ENCODE results near the gene DEFB132. TPM values are rescaled to one million over a fixed set of nuclear protein-coding genes. Genes with fewer than 3 reads are reported as not detected.

Gene DEFB132
- total and polyA plus RNA-seq, 12 donors = 0.12 to 0.30 TPM; not detected in 10

DNA sequence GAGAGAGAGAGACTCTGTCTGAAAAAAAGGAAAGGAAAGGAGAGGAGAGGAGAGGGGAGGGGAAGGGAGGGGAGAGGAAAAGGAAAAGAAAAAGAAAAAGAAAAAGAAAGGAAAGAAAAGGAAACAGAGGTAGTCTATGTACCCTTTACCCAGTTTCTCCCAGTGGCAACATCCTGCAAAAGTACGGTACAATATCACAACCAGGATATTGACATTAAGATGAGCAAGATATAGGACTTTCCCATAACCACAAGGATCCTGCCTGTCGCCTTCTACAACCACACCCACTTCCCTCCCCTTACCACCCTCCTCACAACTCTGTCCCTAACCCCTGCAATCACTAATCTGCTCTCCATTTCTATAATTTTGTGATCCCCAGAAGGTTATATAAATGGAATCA lies 29.0 kb downstream of the DEFB132 start:
- Histone ChIP-seq H3K4me1 (peaks cover 0 to 19% (median 16%) of the 10 kb centered on the region in 9 donors), H3K4me3 (no peak overlapping the region), H3K27ac (no peak overlapping the region), H3K9me3 (no peaks in the 10 kb centered on the region), H3K27me3 (no peaks in the 10 kb centered on the region), H3K36me3 (peaks cover 0 to 24% (median 0%) of the 10 kb centered on the region in 9 donors)
- intact Hi-C loops (cut with DNase I) = no loop called here
- ATAC-seq = no peak
- WGBS, 2 donors = 75 to 91% methylated on average over 2 of the region's 2 CpGs
- DNase-seq = no peak
- TF ChIP-seq, protein P1, sequence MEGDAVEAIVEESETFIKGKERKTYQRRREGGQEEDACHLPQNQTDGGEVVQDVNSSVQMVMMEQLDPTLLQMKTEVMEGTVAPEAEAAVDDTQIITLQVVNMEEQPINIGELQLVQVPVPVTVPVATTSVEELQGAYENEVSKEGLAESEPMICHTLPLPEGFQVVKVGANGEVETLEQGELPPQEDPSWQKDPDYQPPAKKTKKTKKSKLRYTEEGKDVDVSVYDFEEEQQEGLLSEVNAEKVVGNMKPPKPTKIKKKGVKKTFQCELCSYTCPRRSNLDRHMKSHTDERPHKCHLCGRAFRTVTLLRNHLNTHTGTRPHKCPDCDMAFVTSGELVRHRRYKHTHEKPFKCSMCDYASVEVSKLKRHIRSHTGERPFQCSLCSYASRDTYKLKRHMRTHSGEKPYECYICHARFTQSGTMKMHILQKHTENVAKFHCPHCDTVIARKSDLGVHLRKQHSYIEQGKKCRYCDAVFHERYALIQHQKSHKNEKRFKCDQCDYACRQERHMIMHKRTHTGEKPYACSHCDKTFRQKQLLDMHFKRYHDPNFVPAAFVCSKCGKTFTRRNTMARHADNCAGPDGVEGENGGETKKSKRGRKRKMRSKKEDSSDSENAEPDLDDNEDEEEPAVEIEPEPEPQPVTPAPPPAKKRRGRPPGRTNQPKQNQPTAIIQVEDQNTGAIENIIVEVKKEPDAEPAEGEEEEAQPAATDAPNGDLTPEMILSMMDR (IDR thresholded peaks at IDR 0.05) = no peak

DNA sequence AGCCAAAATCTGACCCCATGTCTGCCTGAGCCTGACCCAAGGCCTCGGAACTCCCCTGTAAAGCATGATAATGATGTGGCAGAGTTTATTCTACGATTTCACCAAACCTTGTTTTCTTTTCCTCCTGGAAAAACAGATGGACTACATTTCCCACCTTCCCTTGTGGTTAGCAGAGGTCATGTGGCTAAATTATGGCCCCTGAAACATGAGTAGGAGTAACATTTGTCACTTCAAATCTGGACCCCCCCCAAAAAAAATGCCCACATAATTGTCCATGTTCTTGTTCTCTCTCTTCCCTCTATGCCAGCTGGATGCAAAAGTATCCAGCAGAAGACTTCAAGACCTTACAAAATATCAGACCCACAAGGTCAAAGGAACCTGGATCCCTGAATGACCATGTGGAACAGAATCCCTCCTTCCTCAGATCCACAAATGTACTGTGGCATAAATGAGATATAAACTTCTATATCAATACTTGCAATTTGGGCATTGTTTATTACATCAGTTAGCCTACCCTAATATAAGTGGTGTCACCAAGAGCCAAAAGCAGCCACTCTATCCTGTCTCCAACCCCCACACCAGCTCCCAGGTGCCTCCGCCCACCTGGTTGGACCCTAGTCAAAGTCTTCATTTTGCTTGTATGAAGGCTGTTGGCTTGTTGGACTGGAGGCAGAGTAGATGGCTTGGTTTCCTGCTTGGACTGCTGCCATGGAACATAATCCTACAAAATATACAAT lies 31.6 kb downstream of the DEFB132 start:
- TF ChIP-seq, protein P1 (IDR thresholded peaks at IDR 0.05) = no peak
- intact Hi-C loops (cut with DNase I) = no loop called here
- Histone ChIP-seq H3K4me1 (peaks cover 0 to 24% (median 16%) of the 10 kb centered on the region in 9 donors), H3K36me3 (no peaks in the 10 kb centered on the region), H3K4me3 (peak overlapping the region in 5 of 10 donors; percentile 68 to 95 (median 82)), H3K27me3 (no peaks in the 10 kb centered on the region), H3K9me3 (no peaks in the 10 kb centered on the region), H3K27ac (no peak overlapping the region)
- WGBS, 2 donors = 81 to 85% methylated on average over 3 of the region's 3 CpGs
- no peak for ATAC-seq
- DNase-seq = no peak

DNA sequence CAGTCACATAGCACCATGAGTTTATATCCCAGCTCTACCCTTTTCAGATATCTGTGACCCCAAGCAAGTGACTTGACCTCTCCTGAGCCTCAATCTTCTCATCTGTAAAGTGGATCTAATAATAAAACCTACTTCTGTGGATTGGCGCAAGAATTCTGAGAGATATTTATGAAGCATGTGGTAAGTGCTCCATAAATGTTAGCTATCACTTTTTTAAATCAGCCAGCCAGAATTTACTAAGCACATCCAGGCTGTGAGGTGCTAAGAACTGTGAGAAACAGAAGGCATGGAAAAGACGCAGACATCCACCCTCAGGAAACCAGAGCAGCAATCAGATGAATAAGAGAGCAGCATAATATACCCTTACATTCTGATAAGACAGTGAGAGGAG lies 32.2 kb downstream of the DEFB132 start:
- WGBS, 2 donors = 43 to 49% methylated on average over 2 of the region's 2 CpGs
- DNase-seq (no peak), ATAC-seq (peak in 1 of 8 donors; percentile 6)
- no peaks in the 10 kb centered on the region for H3K9me3 ChIP-seq
- peaks cover 0 to 24% (median 16%) of the 10 kb centered on the region in 9 donors for H3K4me1 ChIP-seq
- intact Hi-C loops (cut with DNase I) = no loop called here
- H3K4me3 ChIP-seq = peak overlapping the region; percentile 29 to 95 (median 70)
- H3K36me3 ChIP-seq = no peaks in the 10 kb centered on the region
- no peaks in the 10 kb centered on the region for H3K27me3 ChIP-seq
- peak overlapping the region; percentile 26 to 90 (median 80) for H3K27ac ChIP-seq
- TF ChIP-seq, protein P1 (IDR thresholded peaks at IDR 0.05) = no peak

DNA sequence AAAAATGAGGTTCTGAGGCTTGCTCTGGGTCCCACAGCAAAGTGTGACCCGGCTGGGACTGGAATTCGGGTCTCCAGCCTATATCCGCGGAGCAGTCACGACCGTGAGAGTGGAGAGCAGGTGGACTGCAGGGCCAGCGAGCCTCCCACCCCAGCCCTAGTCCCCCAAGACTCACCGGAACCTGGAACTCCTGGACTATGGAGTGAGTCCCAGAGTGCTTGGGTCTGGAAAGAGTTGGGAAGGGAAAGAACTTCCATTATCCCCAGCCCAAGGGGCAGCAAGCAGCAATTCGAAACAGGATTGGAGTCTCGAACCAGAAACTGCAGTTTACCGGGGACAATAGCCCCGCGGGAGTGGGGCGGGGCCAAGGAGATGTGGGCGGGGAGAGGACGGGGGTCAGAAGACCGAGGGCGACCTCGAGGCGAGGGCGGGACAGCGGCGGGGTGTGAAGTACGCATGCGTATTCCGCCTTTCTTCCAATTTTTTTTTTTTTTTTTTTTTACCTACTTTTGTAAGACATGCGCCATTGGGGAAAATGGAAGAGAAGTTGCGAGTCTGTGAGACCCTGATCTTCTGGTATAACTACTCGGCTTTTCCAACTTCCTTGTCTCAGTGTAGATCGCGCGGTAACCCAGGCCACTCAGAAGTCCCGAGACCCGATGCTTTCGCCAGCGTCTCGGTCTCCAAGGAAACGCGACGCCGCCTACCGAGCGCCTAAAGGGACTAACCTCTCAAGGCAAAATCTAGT lies 32.7 kb downstream of the DEFB132 start, which contains the start of gene C20orf96:
Gene C20orf96 (minus strand): TSS at position 667 of the 748 bp plus-strand sequence. CDS start 140 bp downstream, at position 527.
- Histone ChIP-seq H3K27me3 (no peaks in the 10 kb centered on the region), H3K27ac (peak within 1 kb of the TSS; percentile 26 to 90 (median 80)), H3K36me3 (no peaks in the 10 kb centered on the region), H3K4me1 (peaks cover 0 to 24% (median 16%) of the 10 kb centered on the region in 9 donors), H3K4me3 (peak within 1 kb of the TSS; percentile 29 to 95 (median 70)), H3K9me3 (no peaks in the 10 kb centered on the region)
- DNase-seq = peak; percentile 93 to 94
- 0 to 1% methylated on average over 40 to 43 of the region's 43 CpGs for WGBS, 2 donors
- TF ChIP-seq, protein P1 (IDR thresholded peaks at IDR 0.05) = peak in 7 of 9 donors; percentile 36 to 57 (median 46)
- peak; percentile 96 to 99 (median 98) for ATAC-seq
- intact Hi-C loops (cut with DNase I) = no loop called here

All from heart right ventricle (tissue), 16 donors.